HFFc6 (cell line): ENCODE results near the gene RNF157. TPM values are rescaled to one million over a fixed set of nuclear protein-coding genes. Genes with fewer than 3 reads are reported as not detected.
A peak's percentile ranks its signal among the peaks of the same experiment; 100 is the strongest.
"Not testable (repeated sequence)": the region's sequence is repeated elsewhere in the genome, so short reads cannot be mapped to it uniquely, and the experiment has no call there.

Source experiments
- DNase-seq: peaks from one replicate; pipeline ENCODE4 v3.0.0-alpha.2; 2018
- H3K27ac Mint-ChIP-seq: 2 replicates; pipeline ENCODE4 v1.8.0; 2020; ENCODE audit warnings: mild to moderate bottlenecking, mixed read lengths
- H3K27me3 Mint-ChIP-seq: 2 replicates; pipeline ENCODE4 v1.8.0; 2021; ENCODE audit warnings: mild to moderate bottlenecking, moderate library complexity, mixed read lengths; ENCODE audit not compliant: insufficient read depth
- H3K36me3 Mint-ChIP-seq: 2 replicates; pipeline ENCODE4 v1.8.0; 2021; ENCODE audit warnings: low read depth, mixed read lengths
- H3K4me1 Mint-ChIP-seq: 2 replicates; pipeline ENCODE4 v1.8.0; 2020; ENCODE audit warnings: low read depth, mixed read lengths
- H3K4me3 Mint-ChIP-seq: 2 replicates; pipeline ENCODE4 v1.8.0; 2020; ENCODE audit warnings: mild to moderate bottlenecking, moderate library complexity, mixed read lengths
- H3K9me3 Mint-ChIP-seq: 2 replicates; pipeline ENCODE4 v1.8.0; 2020; ENCODE audit warnings: mild to moderate bottlenecking, mixed read lengths
- total RNA-seq, 6 experiments: library from RNA; stranded (reverse); fragmentation: NEBNext Ultra II Directional; extraction: Animal tissue kit (Norgen Biotek cat#: 25700); gene quantifications; 2 replicates in 1 of 6; 3 replicates in 5 of 6; pipeline ENCODE4 v1.2.3, GENCODE V29; 2021
- TF ChIP-seq, protein P1 (sequence below): fragments of 200-600 bp; sonication (generic); IDR thresholded peaks from 2 replicates; pipeline ENCODE4 v1.5.0; 2021; ENCODE audit warnings: antibody characterized with exemption, mild to moderate bottlenecking

The RNF157 gene
- total RNA-seq, 6 experiments from 2014 or later, result 0.11 to 0.19 (median 0.18) TPM; not detected in 3

DNA sequence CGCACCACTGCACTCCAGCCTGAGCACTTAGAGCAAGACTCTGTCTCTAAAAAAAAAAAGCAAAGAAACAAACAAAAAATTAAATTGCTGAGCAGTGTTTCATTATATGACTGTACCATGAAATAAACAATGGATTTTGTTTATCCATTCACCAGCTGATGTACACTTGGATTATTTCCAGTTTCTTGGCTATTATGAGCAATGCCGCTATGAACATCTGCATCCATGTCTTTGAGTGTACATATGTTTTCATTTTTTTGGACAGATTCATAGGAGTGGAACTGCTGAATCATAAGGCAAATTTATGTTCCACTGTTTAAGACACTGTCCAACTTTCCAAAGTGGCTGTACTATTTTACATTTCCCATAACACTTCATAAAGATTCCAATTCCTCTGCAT, 8.0 kb downstream of the RNF157 start:
- H3K4me3 Mint-ChIP-seq, result no peak overlapping the region
- H3K27ac Mint-ChIP-seq, result peak overlapping the region; percentile 32; the same call in 1 of the 2 replicates
- H3K9me3 Mint-ChIP-seq, result no peaks in the 10 kb centered on the region
- peak; percentile 87 for DNase-seq
- TF ChIP-seq, protein P1, sequence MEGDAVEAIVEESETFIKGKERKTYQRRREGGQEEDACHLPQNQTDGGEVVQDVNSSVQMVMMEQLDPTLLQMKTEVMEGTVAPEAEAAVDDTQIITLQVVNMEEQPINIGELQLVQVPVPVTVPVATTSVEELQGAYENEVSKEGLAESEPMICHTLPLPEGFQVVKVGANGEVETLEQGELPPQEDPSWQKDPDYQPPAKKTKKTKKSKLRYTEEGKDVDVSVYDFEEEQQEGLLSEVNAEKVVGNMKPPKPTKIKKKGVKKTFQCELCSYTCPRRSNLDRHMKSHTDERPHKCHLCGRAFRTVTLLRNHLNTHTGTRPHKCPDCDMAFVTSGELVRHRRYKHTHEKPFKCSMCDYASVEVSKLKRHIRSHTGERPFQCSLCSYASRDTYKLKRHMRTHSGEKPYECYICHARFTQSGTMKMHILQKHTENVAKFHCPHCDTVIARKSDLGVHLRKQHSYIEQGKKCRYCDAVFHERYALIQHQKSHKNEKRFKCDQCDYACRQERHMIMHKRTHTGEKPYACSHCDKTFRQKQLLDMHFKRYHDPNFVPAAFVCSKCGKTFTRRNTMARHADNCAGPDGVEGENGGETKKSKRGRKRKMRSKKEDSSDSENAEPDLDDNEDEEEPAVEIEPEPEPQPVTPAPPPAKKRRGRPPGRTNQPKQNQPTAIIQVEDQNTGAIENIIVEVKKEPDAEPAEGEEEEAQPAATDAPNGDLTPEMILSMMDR, result no peak
- H3K36me3 Mint-ChIP-seq, result no peaks in the 10 kb centered on the region
- H3K4me1 Mint-ChIP-seq, result peaks cover 31% of the 10 kb centered on the region
- H3K27me3 Mint-ChIP-seq, result peaks cover 12% of the 10 kb centered on the region

DNA sequence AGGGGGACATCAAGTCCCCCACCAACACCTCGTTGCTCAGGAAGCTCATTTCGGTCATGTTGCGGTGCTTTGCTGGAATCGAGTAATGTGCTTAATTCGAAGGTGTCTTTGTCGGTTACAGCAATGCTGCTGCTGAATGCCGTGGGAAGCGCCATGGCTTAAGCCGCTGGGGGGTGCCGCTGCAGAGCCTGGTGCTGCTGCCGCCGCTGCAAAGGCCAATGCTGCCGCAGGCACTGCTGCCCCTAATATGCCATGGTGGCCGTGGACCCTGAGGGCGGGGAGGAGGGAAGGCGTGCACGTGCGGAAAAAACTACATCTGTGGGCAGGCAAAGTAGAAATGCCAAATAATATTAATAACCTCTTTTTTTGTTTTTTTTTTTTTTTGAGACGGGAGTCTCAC, 13.5 kb downstream of the RNF157 start:
- not testable (repeated sequence) for H3K27me3 Mint-ChIP-seq, H3K9me3 Mint-ChIP-seq, H3K36me3 Mint-ChIP-seq, H3K4me1 Mint-ChIP-seq, DNase-seq, H3K27ac Mint-ChIP-seq, H3K4me3 Mint-ChIP-seq

DNA sequence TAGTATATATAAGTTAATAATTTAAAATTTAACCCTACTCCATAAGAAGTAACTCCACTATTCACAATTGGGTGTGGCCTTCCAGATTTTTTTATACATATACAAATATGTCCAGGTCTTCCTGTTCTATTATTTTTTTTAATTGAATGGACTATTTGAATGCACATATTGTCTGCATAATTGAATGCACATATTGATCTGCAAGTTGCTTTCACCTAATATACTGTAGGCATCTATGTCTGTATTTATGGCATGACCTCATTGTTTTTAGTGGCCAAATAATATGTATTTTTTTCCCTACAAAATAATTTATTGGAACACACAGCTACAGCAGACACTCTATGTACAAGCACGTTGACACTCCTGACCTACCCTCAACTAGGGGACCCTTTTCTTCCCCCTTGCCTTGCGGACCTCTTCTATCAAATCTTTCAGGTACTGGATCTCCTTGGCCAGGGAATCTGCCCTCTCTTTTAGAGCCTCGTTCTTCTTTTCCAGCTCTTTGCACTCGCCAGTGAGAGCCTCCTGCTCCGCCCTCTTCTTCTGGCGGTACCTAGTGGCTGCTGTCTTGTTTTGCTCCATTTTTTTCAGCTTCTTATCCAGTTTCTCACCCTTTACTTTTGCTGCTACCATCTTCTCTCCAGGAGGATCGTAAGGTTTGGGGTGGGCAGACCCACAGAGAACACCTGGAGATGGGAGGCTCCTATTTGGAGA, 14.8 kb downstream of the RNF157 start:
- DNase-seq, H3K4me1 Mint-ChIP-seq, H3K9me3 Mint-ChIP-seq, H3K4me3 Mint-ChIP-seq, H3K27me3 Mint-ChIP-seq, H3K36me3 Mint-ChIP-seq, H3K27ac Mint-ChIP-seq: not testable (repeated sequence)

DNA sequence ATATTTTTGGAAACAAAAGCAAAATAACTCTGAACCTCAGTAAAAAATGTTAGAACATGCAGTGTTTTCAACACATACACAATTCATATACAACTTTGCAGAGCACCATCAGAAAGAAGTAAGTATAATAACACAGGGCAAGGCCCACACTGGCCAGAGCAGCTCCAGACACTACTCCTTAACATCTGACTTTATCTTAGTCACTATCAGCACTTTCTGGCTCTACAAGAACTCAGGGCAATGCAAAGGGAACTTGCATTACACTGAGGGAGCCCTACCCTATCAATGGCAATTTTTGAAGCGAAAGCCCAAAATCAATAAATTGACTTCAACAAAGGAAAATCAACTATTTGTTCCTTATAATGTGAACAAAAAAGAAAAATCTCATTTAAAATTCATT, 16.5 kb downstream of the RNF157 start:
- Mint-ChIP-seq H3K27ac (no peak overlapping the region), H3K36me3 (no peaks in the 10 kb centered on the region), H3K27me3 (peaks cover 3% of the 10 kb centered on the region), H3K4me3 (no peak overlapping the region), H3K4me1 (no peaks in the 10 kb centered on the region), H3K9me3 (no peaks in the 10 kb centered on the region)
- no peak for DNase-seq
- TF ChIP-seq, protein P1, result no peak

DNA sequence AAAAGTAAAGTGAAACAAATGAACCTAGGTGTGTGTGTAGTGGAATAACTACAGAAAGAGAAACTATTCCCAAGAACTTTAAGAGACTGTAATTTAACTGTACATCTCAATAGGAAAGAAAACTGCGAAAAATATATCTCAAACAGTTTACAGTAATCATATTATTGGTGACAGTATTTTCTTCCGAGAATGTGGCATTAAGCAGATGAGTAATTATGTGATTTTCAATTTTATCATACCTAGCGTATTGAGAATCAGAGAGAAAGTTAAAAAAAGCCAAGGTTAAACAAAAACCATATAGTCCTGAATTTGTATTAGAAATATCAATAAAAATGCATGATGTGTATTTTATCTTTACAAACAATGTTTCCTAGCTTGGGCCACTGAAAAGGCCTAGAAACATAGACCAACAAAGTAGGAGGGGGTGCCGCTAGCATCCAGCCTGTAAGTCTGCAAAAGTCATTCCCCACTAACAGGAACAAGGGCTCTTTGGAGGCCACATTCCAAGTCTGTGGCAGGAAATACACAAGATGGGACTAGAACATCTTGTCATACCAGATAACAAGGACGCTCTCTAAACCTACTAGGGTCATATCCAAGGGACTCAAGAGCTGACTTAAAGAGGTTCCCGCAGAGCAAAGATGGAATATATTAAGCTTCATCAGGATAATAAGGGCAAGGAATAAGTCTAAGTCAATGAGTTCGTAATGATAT, 20.5 kb downstream of the RNF157 start:
- H3K4me1 Mint-ChIP-seq, result no peaks in the 10 kb centered on the region
- DNase-seq, result no peak
- H3K27ac Mint-ChIP-seq, result no peak overlapping the region
- no peak overlapping the region for H3K4me3 Mint-ChIP-seq
- H3K36me3 Mint-ChIP-seq, result no peaks in the 10 kb centered on the region
- no peaks in the 10 kb centered on the region for H3K9me3 Mint-ChIP-seq
- H3K27me3 Mint-ChIP-seq, result peaks cover 12% of the 10 kb centered on the region
- TF ChIP-seq, protein P1, result no peak

DNA sequence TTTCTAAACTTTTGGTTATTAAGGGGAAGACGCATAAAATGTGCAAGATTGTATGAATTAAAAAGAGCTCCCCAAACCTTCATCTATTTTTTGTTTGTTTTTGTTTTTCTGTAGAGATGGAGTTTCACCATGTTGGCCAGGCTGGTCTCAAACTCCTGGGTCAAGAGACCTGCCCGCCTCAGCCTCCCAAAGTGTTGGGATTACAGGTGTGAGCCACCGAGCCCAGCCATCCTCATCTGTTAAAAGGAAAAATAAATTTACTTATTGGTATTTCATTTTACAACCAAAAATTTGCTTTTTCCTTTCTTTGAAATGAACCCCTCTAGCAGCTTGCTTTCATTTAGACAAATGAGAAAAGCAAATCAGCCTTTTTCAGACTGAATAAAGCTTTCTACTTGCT, 23.2 kb downstream of the RNF157 start:
- H3K27ac Mint-ChIP-seq, result no peak overlapping the region
- H3K4me1 Mint-ChIP-seq, result no peaks in the 10 kb centered on the region
- H3K4me3 Mint-ChIP-seq, result no peak overlapping the region
- peaks cover 22% of the 10 kb centered on the region for H3K27me3 Mint-ChIP-seq
- DNase-seq, result no peak
- no peaks in the 10 kb centered on the region for H3K36me3 Mint-ChIP-seq
- H3K9me3 Mint-ChIP-seq, result no peaks in the 10 kb centered on the region
- TF ChIP-seq, protein P1, result no peak
